PC-9 (cell line): ENCODE results near the gene FUBP1.

Source experiments
- CTCF ChIP-seq: fragments of 200-600 bp; sonication (generic); conservative IDR thresholded peaks from 2 replicates; pipeline ENCODE4 v1.6.1; 2017; ENCODE audit warnings: mixed run types, antibody characterized with exemption, mild to moderate bottlenecking, moderate library complexity
- EZH2 ChIP-seq: fragments of 200-600 bp; sonication (generic); IDR thresholded peaks from 2 replicates; pipeline ENCODE4 v1.8.0; 2017; ENCODE audit warnings: antibody characterized with exemption, low read depth

- TF ChIP-seq CTCF (no peak), EZH2 (no peak)
Measured at GRCh38 chr1:77961392-77961791, 17.5 kb downstream of the FUBP1 start.
